ENCODE measurements around the gene CUEDC1. TPM values are rescaled to one million over a fixed set of nuclear protein-coding genes. Genes with fewer than 3 reads are reported as not detected.

The CUEDC1 gene
- total RNA-seq, 1 donor, result 2.5 TPM

- Histone ChIP-seq H3K9me3 (ENCODE audit: low read depth, low read length) (no peaks in the 10 kb centered on the region), H3K27me3 (ENCODE audit: insufficient read depth, low read length) (peaks cover 2% of the 10 kb centered on the region), H3K4me1 (ENCODE audit: insufficient read depth, low read length) (peaks cover 44% of the 10 kb centered on the region), H3K4me3 (ENCODE audit: low read length) (no peak overlapping the region)
These were observed 13.5 kb downstream of the CUEDC1 start for GRCh38 chr17:57941384-57942370.

GRCh38 chr17:57940653-57941329 lies 14.4 kb downstream of the CUEDC1 start:
- Histone ChIP-seq H3K27me3 (ENCODE audit: insufficient read depth, low read length) (peaks cover 2% of the 10 kb centered on the region), H3K4me3 (ENCODE audit: low read length) (no peak overlapping the region), H3K4me1 (ENCODE audit: insufficient read depth, low read length) (peaks cover 42% of the 10 kb centered on the region), H3K9me3 (ENCODE audit: low read depth, low read length) (no peaks in the 10 kb centered on the region)

DNA sequence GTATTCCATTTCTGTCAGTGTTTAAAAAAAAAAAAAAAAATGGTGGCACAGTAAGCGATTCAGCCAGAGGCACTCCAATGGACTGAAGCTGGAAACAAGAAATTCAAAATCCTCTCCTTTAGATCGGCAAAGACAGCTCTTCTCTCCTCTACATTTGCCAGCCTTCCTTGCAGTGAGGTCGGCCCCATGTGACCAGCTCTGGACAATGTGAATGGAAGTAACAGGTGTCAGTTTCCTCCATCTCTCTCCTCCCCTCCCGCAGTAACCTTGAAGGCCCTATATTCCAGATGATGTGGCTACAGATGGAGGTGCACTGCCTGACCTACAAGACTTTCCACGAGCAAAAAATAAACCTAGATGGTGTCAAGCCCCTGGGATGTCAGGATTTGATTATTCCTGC lies 15.0 kb downstream of the CUEDC1 start:
- Histone ChIP-seq H3K9me3 (ENCODE audit: low read depth, low read length) (no peaks in the 10 kb centered on the region), H3K27me3 (ENCODE audit: insufficient read depth, low read length) (peaks cover 2% of the 10 kb centered on the region), H3K4me1 (ENCODE audit: insufficient read depth, low read length) (peaks cover 46% of the 10 kb centered on the region), H3K4me3 (ENCODE audit: low read length) (no peak overlapping the region)

DNA sequence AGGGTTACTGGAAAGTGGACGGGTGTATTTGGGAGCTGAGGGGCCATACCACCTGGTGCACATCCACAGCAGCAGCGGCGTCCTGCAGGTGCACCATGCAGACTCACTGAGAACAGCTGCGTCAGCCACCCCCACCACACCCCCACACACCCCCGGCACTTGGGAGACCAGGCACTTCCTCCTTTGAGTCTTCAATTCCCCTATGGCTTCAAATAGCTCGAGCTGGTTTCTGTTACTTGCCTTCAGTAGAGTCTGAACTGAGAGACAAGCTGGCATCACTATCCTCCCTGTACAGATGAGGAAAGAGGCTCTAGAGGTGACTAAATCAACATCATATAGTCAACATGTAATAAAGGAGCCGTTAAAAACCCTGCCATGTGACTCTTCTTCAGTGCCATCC lies 15.4 kb downstream of the CUEDC1 start:
- H3K4me1 ChIP-seq (ENCODE audit: insufficient read depth, low read length), result peaks cover 47% of the 10 kb centered on the region
- H3K27me3 ChIP-seq (ENCODE audit: insufficient read depth, low read length), result peaks cover 2% of the 10 kb centered on the region

DNA sequence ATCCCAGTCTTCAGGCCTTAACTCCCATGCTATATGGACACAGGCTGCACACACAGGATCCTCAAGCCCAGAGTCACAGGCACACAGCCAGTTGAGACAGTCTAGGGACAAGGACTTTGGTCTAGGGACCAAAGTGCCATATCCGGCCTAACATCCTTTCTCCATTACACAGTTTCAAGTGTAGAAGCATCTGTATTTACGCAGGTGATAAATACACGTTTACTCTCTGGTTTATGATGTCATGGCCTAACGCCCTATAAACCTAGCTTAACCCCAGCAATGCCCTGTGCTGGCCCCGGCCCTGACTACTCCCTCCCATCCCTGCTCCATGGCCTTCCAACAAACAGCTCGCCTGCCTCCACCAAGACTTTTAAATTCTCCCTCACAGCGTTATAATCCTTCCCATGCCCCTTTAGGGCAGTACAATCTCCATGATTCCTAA lies 17.1 kb downstream of the CUEDC1 start:
- Histone ChIP-seq H3K27me3 (ENCODE audit: insufficient read depth, low read length) (peaks cover 2% of the 10 kb centered on the region), H3K4me3 (ENCODE audit: low read length) (no peak overlapping the region), H3K9me3 (ENCODE audit: low read depth, low read length) (no peaks in the 10 kb centered on the region), H3K4me1 (ENCODE audit: insufficient read depth, low read length) (peaks cover 40% of the 10 kb centered on the region)

More for the DNA sequence above, 15.4 kb downstream of the CUEDC1 start:
- H3K4me3 ChIP-seq (ENCODE audit: low read length), result no peak overlapping the region
- H3K9me3 ChIP-seq (ENCODE audit: low read depth, low read length), result no peaks in the 10 kb centered on the region

- Histone ChIP-seq H3K27me3 (ENCODE audit: insufficient read depth, low read length) (peaks cover 2% of the 10 kb centered on the region), H3K4me3 (ENCODE audit: low read length) (no peak overlapping the region), H3K4me1 (ENCODE audit: insufficient read depth, low read length) (peaks cover 37% of the 10 kb centered on the region), H3K9me3 (ENCODE audit: low read depth, low read length) (no peaks in the 10 kb centered on the region)
These were observed 17.7 kb downstream of the CUEDC1 start for GRCh38 chr17:57937492-57937891.

GRCh38 chr17:57935833-57936807 lies 19.1 kb downstream of the CUEDC1 start:
- no peak overlapping the region for H3K4me3 ChIP-seq (ENCODE audit: low read length)
- H3K4me1 ChIP-seq (ENCODE audit: insufficient read depth, low read length), result peaks cover 37% of the 10 kb centered on the region
- peaks cover 2% of the 10 kb centered on the region for H3K27me3 ChIP-seq (ENCODE audit: insufficient read depth, low read length)
- no peaks in the 10 kb centered on the region for H3K9me3 ChIP-seq (ENCODE audit: low read depth, low read length)

DNA sequence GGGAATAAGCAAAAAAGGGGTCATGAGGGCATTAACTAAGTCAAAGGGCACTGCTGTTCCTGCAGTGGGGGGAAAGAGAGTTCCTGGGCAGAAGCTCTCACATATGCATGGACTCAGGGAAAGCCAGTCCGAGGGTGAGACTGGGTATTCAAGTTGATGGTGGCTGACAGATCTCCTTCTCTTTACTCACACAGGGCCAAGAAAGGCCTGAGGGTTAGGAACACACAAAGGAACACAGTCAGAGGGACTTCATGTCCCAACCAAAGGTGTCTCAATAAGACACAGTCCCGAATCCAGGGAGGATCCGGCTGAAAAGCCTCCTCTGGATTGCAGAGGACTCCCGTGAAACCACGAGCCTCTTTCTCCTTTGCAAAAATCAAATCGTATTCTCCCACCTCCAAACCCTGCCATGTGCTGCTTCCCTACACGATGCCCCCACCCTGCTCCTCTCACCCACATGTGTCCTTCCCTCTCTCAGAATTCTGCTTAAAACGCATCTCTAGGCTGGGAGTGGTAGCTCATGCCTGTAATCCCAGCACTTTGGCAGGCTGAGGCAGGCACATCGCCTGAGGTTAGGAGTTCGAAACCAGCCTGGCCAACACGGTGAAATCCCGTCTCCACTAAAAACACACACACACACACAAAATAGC lies 23.6 kb downstream of the CUEDC1 start:
- Histone ChIP-seq H3K4me1 (ENCODE audit: insufficient read depth, low read length) (peaks cover 17% of the 10 kb centered on the region), H3K9me3 (ENCODE audit: low read depth, low read length) (no peaks in the 10 kb centered on the region), H3K27me3 (ENCODE audit: insufficient read depth, low read length) (peaks cover 4% of the 10 kb centered on the region), H3K4me3 (ENCODE audit: low read length) (no peak overlapping the region)

DNA sequence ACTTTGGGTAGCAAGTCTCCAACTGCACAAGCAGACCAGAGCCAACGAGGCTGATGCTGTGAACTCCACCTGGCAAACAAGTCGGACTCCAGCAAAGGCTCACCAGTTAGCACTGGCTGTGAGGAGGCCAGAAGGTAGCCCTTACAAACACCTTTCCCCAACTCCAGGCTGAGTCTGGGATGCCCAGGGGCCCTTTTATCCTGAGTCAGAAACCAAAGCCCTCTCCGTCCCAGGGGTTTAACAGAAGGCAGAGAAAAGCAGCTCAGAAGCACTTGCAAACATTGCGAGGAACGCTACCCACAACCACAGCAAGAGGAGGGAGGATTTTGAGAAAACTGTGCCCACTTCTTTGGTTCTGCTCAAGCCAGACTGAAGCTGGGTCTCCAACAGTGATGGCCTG lies 25.0 kb downstream of the CUEDC1 start:
- H3K4me3 ChIP-seq (ENCODE audit: low read length), result no peak overlapping the region
- H3K9me3 ChIP-seq (ENCODE audit: low read depth, low read length), result no peaks in the 10 kb centered on the region
- H3K4me1 ChIP-seq (ENCODE audit: insufficient read depth, low read length), result peaks cover 5% of the 10 kb centered on the region
- peaks cover 4% of the 10 kb centered on the region for H3K27me3 ChIP-seq (ENCODE audit: insufficient read depth, low read length)

GRCh38 chr17:57929386-57929785 lies 25.8 kb downstream of the CUEDC1 start:
- Histone ChIP-seq H3K4me1 (ENCODE audit: insufficient read depth, low read length) (peaks cover 3% of the 10 kb centered on the region), H3K4me3 (ENCODE audit: low read length) (no peak overlapping the region), H3K9me3 (ENCODE audit: low read depth, low read length) (no peaks in the 10 kb centered on the region), H3K27me3 (ENCODE audit: insufficient read depth, low read length) (peaks cover 4% of the 10 kb centered on the region)

GRCh38 chr17:57928928-57929327 lies 26.3 kb downstream of the CUEDC1 start:
- Histone ChIP-seq H3K4me3 (ENCODE audit: low read length) (no peak overlapping the region), H3K9me3 (ENCODE audit: low read depth, low read length) (no peaks in the 10 kb centered on the region), H3K27me3 (ENCODE audit: insufficient read depth, low read length) (peaks cover 4% of the 10 kb centered on the region), H3K4me1 (ENCODE audit: insufficient read depth, low read length) (peaks cover 3% of the 10 kb centered on the region)

GRCh38 chr17:57927048-57927723 lies 28.0 kb downstream of the CUEDC1 start:
- Histone ChIP-seq H3K27me3 (ENCODE audit: insufficient read depth, low read length) (peaks cover 4% of the 10 kb centered on the region), H3K9me3 (ENCODE audit: low read depth, low read length) (no peaks in the 10 kb centered on the region), H3K4me3 (ENCODE audit: low read length) (no peak overlapping the region), H3K4me1 (ENCODE audit: insufficient read depth, low read length) (peaks cover 3% of the 10 kb centered on the region)

- H3K4me1 ChIP-seq (ENCODE audit: insufficient read depth, low read length), result peaks cover 3% of the 10 kb centered on the region
- peaks cover 4% of the 10 kb centered on the region for H3K27me3 ChIP-seq (ENCODE audit: insufficient read depth, low read length)
- no peaks in the 10 kb centered on the region for H3K9me3 ChIP-seq (ENCODE audit: low read depth, low read length)
- no peak overlapping the region for H3K4me3 ChIP-seq (ENCODE audit: low read length)
These were observed 28.5 kb downstream of the CUEDC1 start for GRCh38 chr17:57926723-57927047.
